Spleen (tissue), 7 donors: ENCODE measurements around the gene ATXN7L1.

Experiments used
- CTCF ChIP-seq, 11 experiments: fragments of 200-600 bp in 7 of 11; fragments of 450-650 bp in 4 of 11; sonication (generic) in 4 of 11; IDR thresholded peaks in 8 of 11; conservative IDR thresholded peaks in 3 of 11; 1 replicate in 7 of 11; 2 replicates in 4 of 11; pipeline versions ENCODE4 v1.4.0 to v1.8.0; 2016 to 2021; ENCODE audit warnings: antibody characterized with exemption in 11 of 11, inconsistent platforms in 4 of 11, mild to moderate bottlenecking in 1 of 11
- POLR2A ChIP-seq, 3 donors: fragments of 450-650 bp; IDR thresholded peaks; one replicate each; pipeline ENCODE4 v1.5.1; 2017; ENCODE audit warnings: antibody characterized with exemption in 3 of 3, mild to moderate bottlenecking in 1 of 3
- donor health status: DM: no; HTN: no; CAD: no; lungs with moderate emphysema.
- donor health status: DM: no; HTN: no; CAD: no.
- donor health status: DM: no; HTN: no; CAD: no.

DNA sequence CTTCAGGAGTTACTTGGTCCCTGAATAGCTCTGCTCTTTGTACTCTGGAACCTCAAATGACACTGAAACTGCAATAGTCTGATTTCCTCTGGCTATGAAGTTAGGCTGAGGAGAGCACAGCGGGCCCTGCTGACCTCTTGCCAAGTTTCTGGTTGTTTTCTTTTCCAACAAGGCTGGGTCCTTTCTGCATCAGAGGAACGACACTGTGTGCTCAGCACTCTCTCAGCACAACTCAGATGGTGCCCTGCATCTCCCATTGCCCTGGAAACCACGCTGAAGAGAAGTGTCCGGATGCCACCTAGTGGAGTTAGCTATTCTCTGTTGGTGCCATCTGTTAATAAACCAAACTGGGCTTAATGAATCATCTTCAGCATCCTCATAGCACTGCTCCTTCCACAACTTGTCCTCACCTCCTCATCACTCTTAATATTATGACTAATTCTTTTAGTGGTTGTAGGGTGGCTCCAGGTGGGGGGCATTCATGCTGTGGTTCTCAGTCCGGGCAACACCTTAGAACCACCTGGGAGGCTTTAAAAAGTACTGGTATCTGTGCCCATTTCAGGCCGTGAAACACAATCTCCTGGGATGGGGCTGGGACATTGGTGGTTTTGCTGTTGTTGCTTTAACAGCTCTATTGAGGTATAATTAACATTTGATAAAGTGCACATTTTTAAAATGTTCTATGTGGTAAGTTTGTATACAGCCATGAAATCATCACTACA is 286.9 kb downstream of the ATXN7L1 start:
- no peak for TF ChIP-seq POLR2A (IDR thresholded peaks at IDR 0.05)
- TF ChIP-seq CTCF (IDR thresholded peaks at IDR 0.05 in 8 of 11, conservative IDR thresholded peaks at IDR 0.05 in 3 of 11): peak in 7 of 11 experiments; percentile 37 to 59 (median 42)
